Neural cell (in vitro differentiated cells): Measurements from ENCODE around the gene SLCO1B3.

Experiments used
- CTCF ChIP-seq: fragments of 450-650 bp; IDR thresholded peaks from 2 replicates; pipeline ENCODE4 v1.5.1; 2014; ENCODE audit warnings: antibody characterized with exemption, mild to moderate bottlenecking, moderate library complexity; ENCODE audit not compliant: poor library complexity, severe bottlenecking
- EP300 ChIP-seq: fragments of 450-650 bp; conservative IDR thresholded peaks from 2 replicates; pipeline ENCODE4 v1.6.1; 2014; ENCODE audit warnings: antibody characterized with exemption, mild to moderate bottlenecking, moderate library complexity; ENCODE audit not compliant: poor library complexity, severe bottlenecking
- EZH2 ChIP-seq: fragments of 200-600, 300-800 bp; shearing (Covaris generic), sonication (generic); IDR thresholded peaks from 2 replicates; pipeline ENCODE4 v1.6.1; 2014; ENCODE audit warnings: antibody characterized with exemption, low read length, borderline replicate concordance, mild to moderate bottlenecking; ENCODE audit not compliant: insufficient read depth, poor library complexity, severe bottlenecking
- MXI1 ChIP-seq: fragments of 450-650 bp; conservative IDR thresholded peaks from 2 replicates; pipeline ENCODE4 v1.6.1; 2014; ENCODE audit warnings: antibody characterized with exemption, mild to moderate bottlenecking; ENCODE audit not compliant: poor library complexity, severe bottlenecking
- POLR2AphosphoS5 ChIP-seq: IDR thresholded peaks from 2 replicates; pipeline ENCODE4 v1.6.1; 2012
- RAD21 ChIP-seq: fragments of 450-650 bp; conservative IDR thresholded peaks from 2 replicates; pipeline ENCODE4 v1.6.1; 2014; ENCODE audit warnings: antibody characterized with exemption, mild to moderate bottlenecking, moderate library complexity
- REST ChIP-seq: IDR thresholded peaks from 2 replicates; pipeline ENCODE4 v1.6.1; 2012; ENCODE audit warnings: borderline replicate concordance
- SMC3 ChIP-seq: fragments of 450-650 bp; conservative IDR thresholded peaks from 2 replicates; pipeline ENCODE4 v1.6.1; 2014; ENCODE audit warnings: antibody characterized with exemption, mild to moderate bottlenecking, moderate library complexity; ENCODE audit not compliant: poor library complexity
- TAF1 ChIP-seq: IDR thresholded peaks from 2 replicates; pipeline ENCODE4 v1.6.1; 2012; ENCODE audit warnings: low read depth

GRCh38 chr12:20865873-20866272 lies 55.4 kb downstream of the SLCO1B3 start:
- TF ChIP-seq POLR2AphosphoS5 (no peak), CTCF (no peak), EP300 (no peak), SMC3 (no peak), REST (no peak), EZH2 (no peak), MXI1 (no peak), TAF1 (no peak), RAD21 (no peak)
